Progenitor cell of endocrine pancreas (in vitro differentiated cells): ENCODE data around the gene XIST. TPM values are rescaled to one million over a fixed set of nuclear protein-coding genes. Genes with fewer than 3 reads are reported as not detected.

Source experiments
- DNase-seq: peaks from one replicate; pipeline ENCODE4 v3.0.0; 2021; ENCODE audit warnings: low spot score; ENCODE audit not compliant: unreplicated experiment
- H3K27ac Mint-ChIP-seq: 2 replicates; pipeline ENCODE4 v1.8.0; 2021; ENCODE audit warnings: mild to moderate bottlenecking, moderate library complexity, mixed read lengths
- H3K27me3 Mint-ChIP-seq: 2 replicates; pipeline ENCODE4 v1.8.0; 2021; ENCODE audit warnings: mixed read lengths
- H3K36me3 Mint-ChIP-seq: 2 replicates; pipeline ENCODE4 v1.8.0; 2022; ENCODE audit warnings: mixed read lengths; ENCODE audit not compliant: insufficient read depth
- H3K4me1 Mint-ChIP-seq: 2 replicates; pipeline ENCODE4 v1.8.0; 2021; ENCODE audit warnings: low read depth, mixed read lengths
- H3K4me3 Mint-ChIP-seq: 2 replicates; pipeline ENCODE4 v1.8.0; 2021; ENCODE audit warnings: low read depth, mild to moderate bottlenecking, moderate library complexity, mixed read lengths
- H3K9me3 Mint-ChIP-seq: 2 replicates; pipeline ENCODE4 v1.8.0; 2021; ENCODE audit warnings: low read depth, mixed read lengths
- total RNA-seq: library from RNA; stranded (reverse); gene quantifications from 2 replicates; pipeline ENCODE4 v1.2.1, GENCODE V29; 2021
- TF ChIP-seq, protein P1 (sequence below): fragments of 200-600 bp; sonication (generic); IDR thresholded peaks from one replicate; pipeline ENCODE4 v1.5.0; 2021; ENCODE audit warnings: antibody characterized with exemption, mild to moderate bottlenecking; ENCODE audit not compliant: unreplicated experiment

The XIST gene
- total RNA-seq, 1 donor from 2014 or later = not detected

DNA sequence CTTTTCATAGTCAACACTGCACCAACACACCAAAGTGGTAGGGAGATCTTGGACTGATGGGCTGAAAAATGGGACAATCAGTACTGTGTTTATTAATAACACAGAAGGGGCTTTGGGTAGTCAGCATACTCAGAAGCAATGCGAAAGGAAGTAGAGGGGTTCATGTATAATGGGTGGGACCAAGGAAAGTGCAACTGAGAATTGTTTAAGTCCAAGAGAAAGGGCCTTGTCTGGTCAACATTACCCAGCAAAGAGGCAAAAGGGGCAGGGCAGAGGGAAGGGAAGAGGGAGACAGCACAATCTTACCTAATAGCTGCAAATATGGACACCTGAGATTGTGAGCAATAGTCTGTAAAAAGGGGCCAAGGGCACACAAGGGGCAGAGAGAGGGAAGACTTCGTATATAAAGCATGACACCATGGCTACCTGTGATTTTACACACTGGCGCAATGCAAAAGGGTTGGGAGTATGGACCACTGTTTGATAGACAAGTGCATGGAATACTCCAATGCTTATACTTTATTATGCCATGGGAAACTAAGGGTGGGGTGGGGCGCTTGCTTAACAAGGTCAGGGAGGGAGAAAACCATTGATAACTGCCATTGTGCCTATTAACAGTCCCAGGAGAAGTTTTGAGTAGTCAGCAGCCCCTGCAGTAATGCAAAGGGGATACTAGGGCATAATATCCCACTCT is 9.8 kb downstream of the XIST start:
- no peaks in the 10 kb centered on the region for H3K36me3 Mint-ChIP-seq
- no peak overlapping the region for H3K4me3 Mint-ChIP-seq
- no peak for DNase-seq
- no peaks in the 10 kb centered on the region for H3K4me1 Mint-ChIP-seq
- no peaks in the 10 kb centered on the region for H3K27me3 Mint-ChIP-seq
- no peaks in the 10 kb centered on the region for H3K9me3 Mint-ChIP-seq
- H3K27ac Mint-ChIP-seq = no peak overlapping the region
- TF ChIP-seq, protein P1, sequence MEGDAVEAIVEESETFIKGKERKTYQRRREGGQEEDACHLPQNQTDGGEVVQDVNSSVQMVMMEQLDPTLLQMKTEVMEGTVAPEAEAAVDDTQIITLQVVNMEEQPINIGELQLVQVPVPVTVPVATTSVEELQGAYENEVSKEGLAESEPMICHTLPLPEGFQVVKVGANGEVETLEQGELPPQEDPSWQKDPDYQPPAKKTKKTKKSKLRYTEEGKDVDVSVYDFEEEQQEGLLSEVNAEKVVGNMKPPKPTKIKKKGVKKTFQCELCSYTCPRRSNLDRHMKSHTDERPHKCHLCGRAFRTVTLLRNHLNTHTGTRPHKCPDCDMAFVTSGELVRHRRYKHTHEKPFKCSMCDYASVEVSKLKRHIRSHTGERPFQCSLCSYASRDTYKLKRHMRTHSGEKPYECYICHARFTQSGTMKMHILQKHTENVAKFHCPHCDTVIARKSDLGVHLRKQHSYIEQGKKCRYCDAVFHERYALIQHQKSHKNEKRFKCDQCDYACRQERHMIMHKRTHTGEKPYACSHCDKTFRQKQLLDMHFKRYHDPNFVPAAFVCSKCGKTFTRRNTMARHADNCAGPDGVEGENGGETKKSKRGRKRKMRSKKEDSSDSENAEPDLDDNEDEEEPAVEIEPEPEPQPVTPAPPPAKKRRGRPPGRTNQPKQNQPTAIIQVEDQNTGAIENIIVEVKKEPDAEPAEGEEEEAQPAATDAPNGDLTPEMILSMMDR = no peak

DNA sequence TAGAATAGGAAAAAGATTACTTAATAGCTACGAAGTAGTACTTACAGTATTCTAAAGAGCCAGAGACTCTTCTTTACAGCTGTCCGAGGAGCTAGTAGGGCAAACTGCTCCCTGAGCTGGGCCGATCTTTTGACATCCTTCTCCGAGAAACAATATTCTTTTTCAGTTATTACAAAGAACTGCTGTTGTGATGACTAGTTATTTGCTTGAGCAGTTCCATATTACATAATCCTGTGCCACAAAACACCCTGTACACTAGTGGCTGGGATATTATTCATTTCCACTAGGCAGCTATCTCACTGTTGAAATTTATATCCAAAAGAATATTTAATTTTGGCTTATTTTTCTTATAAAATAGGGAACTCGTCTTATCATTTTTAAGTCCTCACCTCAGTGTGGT is 11.2 kb downstream of the XIST start:
- Mint-ChIP-seq H3K36me3 (no peaks in the 10 kb centered on the region), H3K27ac (no peak overlapping the region), H3K4me3 (no peak overlapping the region), H3K27me3 (no peaks in the 10 kb centered on the region), H3K4me1 (no peaks in the 10 kb centered on the region), H3K9me3 (no peaks in the 10 kb centered on the region)
- TF ChIP-seq, protein P1 = no peak
- DNase-seq = no peak

GRCh38 chrX:73840120-73840924 is 12.2 kb downstream of the XIST start:
- no peaks in the 10 kb centered on the region for H3K27me3 Mint-ChIP-seq
- no peak for DNase-seq
- H3K27ac Mint-ChIP-seq = no peak overlapping the region
- TF ChIP-seq, protein P1 = no peak
- no peak overlapping the region for H3K4me3 Mint-ChIP-seq
- H3K9me3 Mint-ChIP-seq = no peaks in the 10 kb centered on the region
- no peaks in the 10 kb centered on the region for H3K36me3 Mint-ChIP-seq
- H3K4me1 Mint-ChIP-seq = no peaks in the 10 kb centered on the region

- no peak for DNase-seq
- Mint-ChIP-seq H3K27ac (no peak overlapping the region), H3K36me3 (no peaks in the 10 kb centered on the region), H3K9me3 (no peaks in the 10 kb centered on the region), H3K4me1 (no peaks in the 10 kb centered on the region), H3K27me3 (no peaks in the 10 kb centered on the region), H3K4me3 (no peak overlapping the region)
- TF ChIP-seq, protein P1 = no peak
These were observed 13.4 kb downstream of the XIST start for GRCh38 chrX:73839152-73839551.

DNA sequence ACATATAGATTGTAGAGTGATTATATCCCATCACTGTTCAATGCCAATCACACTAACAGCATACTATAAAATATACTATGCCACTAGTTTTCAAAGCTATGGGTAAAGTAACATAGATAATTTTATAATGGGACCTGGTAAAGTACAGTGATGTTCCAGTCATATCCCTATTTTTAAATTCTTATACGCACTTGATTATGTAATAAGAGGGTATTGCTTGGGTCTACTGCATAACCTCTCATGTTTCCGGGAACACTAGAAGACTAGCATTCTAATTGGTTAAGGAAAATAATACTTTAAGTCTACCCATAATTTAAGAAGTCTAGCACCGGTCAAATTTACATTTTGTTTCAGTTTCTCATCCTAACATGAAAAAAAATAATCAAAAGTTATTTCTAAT is 14.4 kb downstream of the XIST start:
- H3K9me3 Mint-ChIP-seq = no peaks in the 10 kb centered on the region
- no peak for DNase-seq
- TF ChIP-seq, protein P1 = no peak
- no peaks in the 10 kb centered on the region for H3K27me3 Mint-ChIP-seq
- no peak overlapping the region for H3K4me3 Mint-ChIP-seq
- H3K4me1 Mint-ChIP-seq = no peaks in the 10 kb centered on the region
- H3K27ac Mint-ChIP-seq = no peak overlapping the region
- H3K36me3 Mint-ChIP-seq = no peaks in the 10 kb centered on the region
